H9 (cell line): Measurements from ENCODE around the gene DNAAF3. TPM values are rescaled to one million over a fixed set of nuclear protein-coding genes. Genes with fewer than 3 reads are reported as not detected.
"Not testable (repeated sequence)": the region's sequence is repeated elsewhere in the genome, so short reads cannot be mapped to it uniquely, and the experiment has no call there.

Experiments
- DNase-seq: peaks from one replicate; pipeline ENCODE4 v3.0.0-alpha.2; 2017
- H2AFZ ChIP-seq: one replicate; pipeline ENCODE4 v1.6.1; 2013; ENCODE audit warnings: mild to moderate bottlenecking, low read length, control low read depth, moderate library complexity
- H2AK5ac ChIP-seq: 2 replicates; pipeline ENCODE4 v1.6.1; 2013; ENCODE audit warnings: low read length, control low read depth, mixed read lengths; ENCODE audit not compliant: insufficient read length
- H2BK120ac ChIP-seq: one replicate; pipeline ENCODE4 v1.6.1; 2013; ENCODE audit warnings: low read depth, mild to moderate bottlenecking, low read length, control low read depth, inconsistent platforms; ENCODE audit not compliant: poor library complexity, severe bottlenecking
- H2BK12ac ChIP-seq: 2 replicates; pipeline ENCODE4 v1.6.1; 2013; ENCODE audit warnings: low read length, control low read depth, mixed read lengths, low read depth; ENCODE audit not compliant: insufficient read length
- H2BK15ac ChIP-seq: 2 replicates; pipeline ENCODE4 v1.6.1; 2013; ENCODE audit warnings: low read depth, low read length, control low read depth
- H2BK20ac ChIP-seq: one replicate; pipeline ENCODE4 v1.6.1; 2013; ENCODE audit warnings: low read depth, mild to moderate bottlenecking, low read length, control low read depth, inconsistent platforms; ENCODE audit not compliant: poor library complexity, severe bottlenecking
- H2BK5ac ChIP-seq: 2 replicates; pipeline ENCODE4 v1.6.1; 2013; ENCODE audit warnings: low read length, control low read depth, mixed read lengths; ENCODE audit not compliant: insufficient read length
- H3K14ac ChIP-seq: 2 replicates; pipeline ENCODE4 v1.6.1; 2013; ENCODE audit warnings: low read length, control low read depth; ENCODE audit not compliant: insufficient read depth
- H3K18ac ChIP-seq: 2 replicates; pipeline ENCODE4 v1.6.1; 2013; ENCODE audit warnings: low read depth, mild to moderate bottlenecking, mixed read lengths, low read length, control low read depth; ENCODE audit not compliant: insufficient read length
- H3K23ac ChIP-seq: 2 replicates; pipeline ENCODE4 v1.6.1; 2013; ENCODE audit warnings: low read length, control low read depth, mixed read lengths, low read depth; ENCODE audit not compliant: insufficient read length
- H3K23me2 ChIP-seq: 2 replicates; pipeline ENCODE4 v1.6.1; 2013; ENCODE audit warnings: low read depth, mild to moderate bottlenecking, mixed read lengths, low read length, control low read depth; ENCODE audit not compliant: insufficient read length, poor library complexity, severe bottlenecking
- H3K27ac ChIP-seq: 2 replicates; pipeline ENCODE4 v1.5.1; 2013; ENCODE audit warnings: low read length, control low read depth, mixed read lengths, low read depth; ENCODE audit not compliant: insufficient read length
- H3K27me3 ChIP-seq: 2 replicates; pipeline ENCODE4 v1.6.1; 2013; ENCODE audit warnings: low read length, control low read depth, inconsistent platforms; ENCODE audit not compliant: insufficient read depth
- H3K4ac ChIP-seq: 2 replicates; pipeline ENCODE4 v1.6.1; 2013; ENCODE audit warnings: low read depth, mild to moderate bottlenecking, control low read depth, inconsistent platforms, low read length, moderate library complexity
- H3K4me1 ChIP-seq: 2 replicates; pipeline ENCODE4 v1.6.1; 2013; ENCODE audit warnings: low read length, control low read depth, inconsistent platforms; ENCODE audit not compliant: insufficient read depth
- H3K4me2 ChIP-seq: 2 replicates; pipeline ENCODE4 v1.6.1; 2013; ENCODE audit warnings: low read length, control low read depth, mixed read lengths; ENCODE audit not compliant: insufficient read length, insufficient read depth
- H3K56ac ChIP-seq: 2 replicates; pipeline ENCODE4 v1.6.1; 2013; ENCODE audit warnings: low read depth, mild to moderate bottlenecking, mixed read lengths, low read length, control low read depth; ENCODE audit not compliant: insufficient read length
- H3K79me1 ChIP-seq: 2 replicates; pipeline ENCODE4 v1.6.1; 2013; ENCODE audit warnings: low read depth, mild to moderate bottlenecking, moderate library complexity, low read length, control low read depth, inconsistent platforms; ENCODE audit not compliant: insufficient read depth, poor library complexity, severe bottlenecking
- H3K79me2 ChIP-seq: 2 replicates; pipeline ENCODE4 v1.6.1; 2013; ENCODE audit warnings: low read length, control low read depth, inconsistent platforms; ENCODE audit not compliant: insufficient read depth
- H3K9ac ChIP-seq: 2 replicates; pipeline ENCODE4 v1.6.1; 2013; ENCODE audit warnings: low read length, control low read depth, mixed read lengths; ENCODE audit not compliant: insufficient read length; ENCODE audit errors: extremely low read depth
- H3K9me3 ChIP-seq: one replicate; pipeline ENCODE4 v1.6.1; 2013; ENCODE audit warnings: low read depth, low read length, inconsistent platforms; ENCODE audit not compliant: control insufficient read depth
- H3T11ph ChIP-seq: one replicate; pipeline ENCODE4 v1.6.1; 2013; ENCODE audit warnings: mild to moderate bottlenecking, low read length, control low read depth, inconsistent platforms
- H4K20me1 ChIP-seq: one replicate; pipeline ENCODE4 v1.6.1; 2013; ENCODE audit not compliant: control insufficient read depth, insufficient read length, insufficient read depth
- H4K5ac ChIP-seq: 2 replicates; pipeline ENCODE4 v1.6.1; 2013; ENCODE audit warnings: low read depth, mild to moderate bottlenecking, mixed read lengths, low read length, control low read depth; ENCODE audit not compliant: insufficient read length
- H4K8ac ChIP-seq: replicated peaks from 2 replicates; pipeline ENCODE4 v1.6.1; 2013; ENCODE audit warnings: low read length, control low read depth, mixed read lengths, low read depth; ENCODE audit not compliant: insufficient read length
- H4K91ac ChIP-seq: 2 replicates; pipeline ENCODE4 v1.6.1; 2013; ENCODE audit warnings: low read depth, mild to moderate bottlenecking, moderate library complexity, mixed read lengths, low read length, control low read depth; ENCODE audit not compliant: insufficient read length
- H3K27ac Mint-ChIP-seq, 3 experiments: 2 replicates in 2 of 3; 3 replicates in 1 of 3; pipeline ENCODE4 v1.8.0; 2020 to 2021; ENCODE audit warnings: mixed read lengths in 3 of 3, mild to moderate bottlenecking in 1 of 3, moderate library complexity in 1 of 3
- H3K27me3 Mint-ChIP-seq: 2 replicates; pipeline ENCODE4 v1.8.0; 2021; ENCODE audit warnings: low read depth, mild to moderate bottlenecking, moderate library complexity, mixed read lengths
- H3K36me3 Mint-ChIP-seq, 3 experiments: 2 replicates in 2 of 3; 3 replicates in 1 of 3; pipeline ENCODE4 v1.8.0; 2020 to 2021; ENCODE audit warnings: low read depth in 3 of 3, mixed read lengths in 3 of 3; ENCODE audit not compliant: insufficient read depth in 1 of 3
- H3K4me1 Mint-ChIP-seq, 2 experiments: 2 replicates each; pipeline ENCODE4 v1.8.0; 2020; ENCODE audit warnings: mixed read lengths in 2 of 2
- H3K4me3 Mint-ChIP-seq, 2 experiments: 2 replicates in 1 of 2; 3 replicates in 1 of 2; pipeline ENCODE4 v1.8.0; 2020 to 2021; ENCODE audit warnings: mild to moderate bottlenecking in 2 of 2, mixed read lengths in 2 of 2, moderate library complexity in 1 of 2
- H3K9me3 Mint-ChIP-seq, 2 experiments: 2 replicates in 1 of 2; 3 replicates in 1 of 2; pipeline ENCODE4 v1.8.0; 2020; ENCODE audit warnings: mild to moderate bottlenecking in 2 of 2, mixed read lengths in 2 of 2, moderate library complexity in 1 of 2
- WGBS: extraction: QIAGEN DNeasy Blood & Tissue Kit; methylation state at CpG from one replicate; pipeline ENCODE4 v1.1.7; 2013; ENCODE audit warnings: missing lambda C conversion rate, low lambda C conversion rate, mixed read lengths; ENCODE audit not compliant: insufficient read length; ENCODE audit errors: extremely low coverage; 5-methylcytosine and 5-hydroxymethylcytosine counted together
- total RNA-seq: library from RNA; stranded (reverse); gene quantifications from 2 replicates; pipeline ENCODE4 v1.2.1, GENCODE V29; 2021
- TF ChIP-seq, protein P1 (sequence below): fragments of 200-600 bp; sonication (generic); conservative IDR thresholded peaks from 3 replicates; pipeline ENCODE4 v1.8.0; 2021; ENCODE audit warnings: antibody characterized with exemption, mild to moderate bottlenecking

DNAAF3 gene
- total RNA-seq, 1 experiment from 2014 or later: 4.6 TPM

DNA sequence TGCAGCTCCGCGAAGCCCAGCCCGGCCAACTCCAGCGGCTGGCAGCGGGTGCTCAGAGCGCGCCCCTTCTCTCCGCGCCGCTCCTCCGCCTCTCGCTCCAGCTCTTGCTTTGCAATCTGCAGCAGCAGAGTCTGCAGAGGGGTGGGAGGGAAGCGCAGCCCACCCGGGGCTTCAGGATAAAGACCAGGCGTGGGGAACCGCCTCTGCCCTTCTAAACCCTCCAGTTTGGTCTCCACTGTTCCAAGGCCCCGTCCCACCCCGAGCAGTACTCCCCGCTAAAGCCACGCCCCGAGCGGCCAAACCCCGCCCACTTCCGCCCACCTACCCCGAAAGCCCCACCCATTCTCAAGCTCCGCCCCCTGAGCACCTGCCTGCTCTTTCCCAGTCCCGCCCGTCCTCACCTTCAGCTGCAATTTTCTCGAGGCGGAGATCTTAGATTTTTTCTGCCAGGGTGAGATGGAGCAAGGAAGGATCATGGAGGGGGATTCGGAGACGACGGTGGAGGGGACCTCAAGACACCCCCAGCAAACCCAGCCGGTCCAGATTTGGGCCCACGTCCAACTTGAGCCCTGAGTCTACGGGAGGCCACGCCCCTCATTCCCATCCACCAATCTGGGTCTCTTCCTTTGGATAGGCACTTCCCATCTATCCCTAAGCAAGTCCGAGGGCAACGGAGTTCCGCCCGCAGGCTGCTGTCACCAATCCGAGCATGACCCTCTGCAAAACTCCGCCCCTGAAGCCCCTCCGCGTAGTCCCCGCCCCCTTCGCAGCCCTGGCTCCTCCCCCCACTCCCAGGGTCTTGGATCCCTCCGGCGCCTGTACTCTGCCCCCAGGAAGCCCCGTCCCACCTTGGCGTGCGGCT is 10.0 kb downstream of the DNAAF3 start:
- DNase-seq: peak; percentile 99
- no CpG with 5 or more reads among the region's 52 CpGs for WGBS
- no peaks in the 10 kb centered on the region for H3K79me1 ChIP-seq
- no peak overlapping the region for H2BK20ac ChIP-seq
- no peak overlapping the region for H3K56ac ChIP-seq
- H2AK5ac ChIP-seq: no peak overlapping the region
- H3K4me3 Mint-ChIP-seq: peak overlapping the region; percentile 81 to 95
- H3K27me3 ChIP-seq: no peaks in the 10 kb centered on the region
- H2BK5ac ChIP-seq: no peak overlapping the region
- no peak overlapping the region for H4K91ac ChIP-seq
- no peak overlapping the region for H2BK120ac ChIP-seq
- TF ChIP-seq, protein P1, sequence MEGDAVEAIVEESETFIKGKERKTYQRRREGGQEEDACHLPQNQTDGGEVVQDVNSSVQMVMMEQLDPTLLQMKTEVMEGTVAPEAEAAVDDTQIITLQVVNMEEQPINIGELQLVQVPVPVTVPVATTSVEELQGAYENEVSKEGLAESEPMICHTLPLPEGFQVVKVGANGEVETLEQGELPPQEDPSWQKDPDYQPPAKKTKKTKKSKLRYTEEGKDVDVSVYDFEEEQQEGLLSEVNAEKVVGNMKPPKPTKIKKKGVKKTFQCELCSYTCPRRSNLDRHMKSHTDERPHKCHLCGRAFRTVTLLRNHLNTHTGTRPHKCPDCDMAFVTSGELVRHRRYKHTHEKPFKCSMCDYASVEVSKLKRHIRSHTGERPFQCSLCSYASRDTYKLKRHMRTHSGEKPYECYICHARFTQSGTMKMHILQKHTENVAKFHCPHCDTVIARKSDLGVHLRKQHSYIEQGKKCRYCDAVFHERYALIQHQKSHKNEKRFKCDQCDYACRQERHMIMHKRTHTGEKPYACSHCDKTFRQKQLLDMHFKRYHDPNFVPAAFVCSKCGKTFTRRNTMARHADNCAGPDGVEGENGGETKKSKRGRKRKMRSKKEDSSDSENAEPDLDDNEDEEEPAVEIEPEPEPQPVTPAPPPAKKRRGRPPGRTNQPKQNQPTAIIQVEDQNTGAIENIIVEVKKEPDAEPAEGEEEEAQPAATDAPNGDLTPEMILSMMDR: no peak
- H3K9me3 ChIP-seq: no peaks in the 10 kb centered on the region
- peaks cover 18 to 27% of the 10 kb centered on the region in 2 experiments for H3K4me1 Mint-ChIP-seq
- no peaks in the 10 kb centered on the region; a peak in 2 of 5 replicates for H3K9me3 Mint-ChIP-seq
- no peak overlapping the region for H3K27ac ChIP-seq
- peak overlapping the region; percentile 89 for H3K4me2 ChIP-seq
- no peak overlapping the region for H2BK15ac ChIP-seq
- H3K4ac ChIP-seq: no peak overlapping the region
- H3K18ac ChIP-seq: no peak overlapping the region
- H4K8ac ChIP-seq: no peak overlapping the region
- peaks cover 13% of the 10 kb centered on the region for H3K23me2 ChIP-seq
- no peak overlapping the region for H3K23ac ChIP-seq
- peak overlapping the region; percentile 65 for H3K14ac ChIP-seq
- no peak overlapping the region for H2BK12ac ChIP-seq
- peak overlapping the region; percentile 93 to 94 (median 94); a peak in 6 of 7 replicates for H3K27ac Mint-ChIP-seq
- H3T11ph ChIP-seq: no peak overlapping the region
- peak overlapping the region; percentile 37 for H3K9ac ChIP-seq
- no peaks in the 10 kb centered on the region; the same call in 1 of the 2 replicates for H3K4me1 ChIP-seq
- peaks cover 23 to 32% (median 28%) of the 10 kb centered on the region in 3 experiments for H3K36me3 Mint-ChIP-seq
- no peak overlapping the region for H2AFZ ChIP-seq
- H4K20me1 ChIP-seq: no peaks in the 10 kb centered on the region
- H3K79me2 ChIP-seq: no peaks in the 10 kb centered on the region
- H3K27me3 Mint-ChIP-seq: peaks cover 19% of the 10 kb centered on the region
- H4K5ac ChIP-seq: no peak overlapping the region

DNA sequence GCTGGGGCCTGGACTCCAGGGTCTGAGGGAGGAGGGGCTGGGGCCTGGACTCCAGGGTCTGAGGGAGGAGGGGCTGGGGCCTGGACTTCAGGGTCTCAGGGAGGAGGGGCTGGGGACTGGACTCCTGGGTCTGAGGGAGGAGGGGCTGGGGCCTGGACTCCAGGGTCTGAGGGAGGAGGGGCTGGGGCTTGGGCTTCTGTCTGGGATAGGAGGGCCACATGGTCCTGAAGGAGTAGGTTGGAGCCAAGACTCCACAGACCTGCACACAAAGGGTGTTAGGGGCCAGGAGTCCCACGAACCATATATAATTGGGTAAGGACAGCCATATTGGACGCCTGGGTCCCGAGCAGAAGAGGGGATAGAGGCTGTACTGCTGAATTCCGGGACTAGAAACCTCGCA is 10.6 kb downstream of the DNAAF3 start:
- not testable (repeated sequence) for H3K79me2 ChIP-seq, H4K5ac ChIP-seq, H4K91ac ChIP-seq, H2AFZ ChIP-seq, H3K27ac Mint-ChIP-seq, H2BK20ac ChIP-seq, H3K9me3 Mint-ChIP-seq, H3K27ac ChIP-seq, H3K56ac ChIP-seq, H3K18ac ChIP-seq, H4K20me1 ChIP-seq, H2BK15ac ChIP-seq, H2BK5ac ChIP-seq, H2AK5ac ChIP-seq, H3K4ac ChIP-seq, H2BK12ac ChIP-seq, H3K9me3 ChIP-seq, H3K4me1 ChIP-seq, H3K79me1 ChIP-seq, H2BK120ac ChIP-seq, H3K23ac ChIP-seq, H3K23me2 ChIP-seq, H3K27me3 ChIP-seq, DNase-seq, H3T11ph ChIP-seq, H4K8ac ChIP-seq
- Histone ChIP-seq H3K14ac (peak overlapping the region; percentile 65; the same call in 1 of the 2 replicates), H3K9ac (peak overlapping the region; percentile 56), H3K4me2 (peak overlapping the region; percentile 89)
- Mint-ChIP-seq H3K4me3 (peak overlapping the region; percentile 81 to 95), H3K4me1 (peaks cover 18 to 24% of the 10 kb centered on the region in 2 experiments), H3K36me3 (peaks cover 25 to 39% (median 34%) of the 10 kb centered on the region in 3 experiments), H3K27me3 (peaks cover 14% of the 10 kb centered on the region)
- WGBS: no CpG with 5 or more reads among the region's 5 CpGs
